Measurements from ENCODE around the gene HEBP1.

DNA sequence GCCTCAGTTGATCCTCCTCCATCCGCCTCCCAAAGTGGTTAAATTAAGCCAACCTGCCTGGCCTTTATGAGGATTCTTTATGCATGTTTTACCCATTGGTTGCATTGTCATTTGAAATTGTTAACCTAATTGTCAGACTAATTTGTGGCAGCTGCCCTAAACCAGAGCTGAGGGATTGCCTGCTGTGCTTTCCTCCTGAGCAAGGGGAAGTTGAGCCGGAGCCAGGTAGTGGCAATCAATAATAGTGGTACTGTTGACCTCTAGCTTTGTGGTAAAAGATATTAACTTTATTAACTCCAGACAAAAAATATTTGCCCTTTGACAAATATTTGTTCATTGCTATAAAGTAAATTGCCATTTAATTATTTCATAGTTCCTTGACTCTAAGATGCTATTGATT is 5.6 kb upstream of the HEBP1 start:
- TF ChIP-seq, protein P1, sequence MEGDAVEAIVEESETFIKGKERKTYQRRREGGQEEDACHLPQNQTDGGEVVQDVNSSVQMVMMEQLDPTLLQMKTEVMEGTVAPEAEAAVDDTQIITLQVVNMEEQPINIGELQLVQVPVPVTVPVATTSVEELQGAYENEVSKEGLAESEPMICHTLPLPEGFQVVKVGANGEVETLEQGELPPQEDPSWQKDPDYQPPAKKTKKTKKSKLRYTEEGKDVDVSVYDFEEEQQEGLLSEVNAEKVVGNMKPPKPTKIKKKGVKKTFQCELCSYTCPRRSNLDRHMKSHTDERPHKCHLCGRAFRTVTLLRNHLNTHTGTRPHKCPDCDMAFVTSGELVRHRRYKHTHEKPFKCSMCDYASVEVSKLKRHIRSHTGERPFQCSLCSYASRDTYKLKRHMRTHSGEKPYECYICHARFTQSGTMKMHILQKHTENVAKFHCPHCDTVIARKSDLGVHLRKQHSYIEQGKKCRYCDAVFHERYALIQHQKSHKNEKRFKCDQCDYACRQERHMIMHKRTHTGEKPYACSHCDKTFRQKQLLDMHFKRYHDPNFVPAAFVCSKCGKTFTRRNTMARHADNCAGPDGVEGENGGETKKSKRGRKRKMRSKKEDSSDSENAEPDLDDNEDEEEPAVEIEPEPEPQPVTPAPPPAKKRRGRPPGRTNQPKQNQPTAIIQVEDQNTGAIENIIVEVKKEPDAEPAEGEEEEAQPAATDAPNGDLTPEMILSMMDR (IDR thresholded peaks at IDR 0.05; ENCODE audit: insufficient read depth, low read length): no peak
- TF ChIP-seq POLR2AphosphoS5 (IDR thresholded peaks at IDR 0.05; ENCODE audit: low read depth) (no peak), GABPA (IDR thresholded peaks at IDR 0.05; ENCODE audit: low read depth) (no peak), SPI1 (IDR thresholded peaks at IDR 0.05; ENCODE audit: borderline replicate concordance, low read depth) (no peak)
- TF ChIP-seq, protein P2, sequence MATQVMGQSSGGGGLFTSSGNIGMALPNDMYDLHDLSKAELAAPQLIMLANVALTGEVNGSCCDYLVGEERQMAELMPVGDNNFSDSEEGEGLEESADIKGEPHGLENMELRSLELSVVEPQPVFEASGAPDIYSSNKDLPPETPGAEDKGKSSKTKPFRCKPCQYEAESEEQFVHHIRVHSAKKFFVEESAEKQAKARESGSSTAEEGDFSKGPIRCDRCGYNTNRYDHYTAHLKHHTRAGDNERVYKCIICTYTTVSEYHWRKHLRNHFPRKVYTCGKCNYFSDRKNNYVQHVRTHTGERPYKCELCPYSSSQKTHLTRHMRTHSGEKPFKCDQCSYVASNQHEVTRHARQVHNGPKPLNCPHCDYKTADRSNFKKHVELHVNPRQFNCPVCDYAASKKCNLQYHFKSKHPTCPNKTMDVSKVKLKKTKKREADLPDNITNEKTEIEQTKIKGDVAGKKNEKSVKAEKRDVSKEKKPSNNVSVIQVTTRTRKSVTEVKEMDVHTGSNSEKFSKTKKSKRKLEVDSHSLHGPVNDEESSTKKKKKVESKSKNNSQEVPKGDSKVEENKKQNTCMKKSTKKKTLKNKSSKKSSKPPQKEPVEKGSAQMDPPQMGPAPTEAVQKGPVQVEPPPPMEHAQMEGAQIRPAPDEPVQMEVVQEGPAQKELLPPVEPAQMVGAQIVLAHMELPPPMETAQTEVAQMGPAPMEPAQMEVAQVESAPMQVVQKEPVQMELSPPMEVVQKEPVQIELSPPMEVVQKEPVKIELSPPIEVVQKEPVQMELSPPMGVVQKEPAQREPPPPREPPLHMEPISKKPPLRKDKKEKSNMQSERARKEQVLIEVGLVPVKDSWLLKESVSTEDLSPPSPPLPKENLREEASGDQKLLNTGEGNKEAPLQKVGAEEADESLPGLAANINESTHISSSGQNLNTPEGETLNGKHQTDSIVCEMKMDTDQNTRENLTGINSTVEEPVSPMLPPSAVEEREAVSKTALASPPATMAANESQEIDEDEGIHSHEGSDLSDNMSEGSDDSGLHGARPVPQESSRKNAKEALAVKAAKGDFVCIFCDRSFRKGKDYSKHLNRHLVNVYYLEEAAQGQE (IDR thresholded peaks at IDR 0.05; ENCODE audit: insufficient replicate concordance, low read depth): no peak
